GM12892 (cell line): Measurements from ENCODE around the gene TPRG1.

Experiments used
- POLR2A ChIP-seq: IDR thresholded peaks from 2 replicates; pipeline ENCODE4 v1.6.1; 2011; ENCODE audit warnings: low read depth, low read length, control low read depth
- POLR2AphosphoS5 ChIP-seq: IDR thresholded peaks from 2 replicates; pipeline ENCODE4 v1.6.1; 2011; ENCODE audit warnings: low read depth, low read length, control low read depth

DNA sequence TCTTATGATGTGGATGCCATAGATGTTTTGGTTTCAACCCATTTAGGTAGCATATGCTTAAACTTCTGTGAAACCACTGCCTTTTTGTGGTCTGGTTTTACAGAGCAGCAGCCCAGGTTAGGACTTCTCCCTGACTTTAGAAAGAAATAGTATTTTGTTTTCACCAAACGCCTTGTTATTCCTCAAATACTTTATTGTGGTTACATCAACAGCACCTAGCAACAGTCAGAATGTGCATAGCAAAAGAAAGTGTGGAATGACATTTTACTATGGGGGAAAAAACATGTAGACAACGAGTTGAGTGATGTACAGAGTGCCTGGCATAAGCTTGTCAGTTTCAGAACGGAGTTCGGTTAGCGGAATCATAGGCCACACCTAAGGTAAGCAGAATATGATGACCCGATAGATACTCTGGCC is 159.2 kb downstream of the TPRG1 start:
- TF ChIP-seq POLR2A (no peak), POLR2AphosphoS5 (no peak)
